Measurements from ENCODE around the gene PHIP. TPM values are rescaled to one million over a fixed set of nuclear protein-coding genes. Genes with fewer than 3 reads are reported as not detected.

Gene PHIP
- total RNA-seq, 1 experiment from 2014 or later = 22.6 TPM

DNA sequence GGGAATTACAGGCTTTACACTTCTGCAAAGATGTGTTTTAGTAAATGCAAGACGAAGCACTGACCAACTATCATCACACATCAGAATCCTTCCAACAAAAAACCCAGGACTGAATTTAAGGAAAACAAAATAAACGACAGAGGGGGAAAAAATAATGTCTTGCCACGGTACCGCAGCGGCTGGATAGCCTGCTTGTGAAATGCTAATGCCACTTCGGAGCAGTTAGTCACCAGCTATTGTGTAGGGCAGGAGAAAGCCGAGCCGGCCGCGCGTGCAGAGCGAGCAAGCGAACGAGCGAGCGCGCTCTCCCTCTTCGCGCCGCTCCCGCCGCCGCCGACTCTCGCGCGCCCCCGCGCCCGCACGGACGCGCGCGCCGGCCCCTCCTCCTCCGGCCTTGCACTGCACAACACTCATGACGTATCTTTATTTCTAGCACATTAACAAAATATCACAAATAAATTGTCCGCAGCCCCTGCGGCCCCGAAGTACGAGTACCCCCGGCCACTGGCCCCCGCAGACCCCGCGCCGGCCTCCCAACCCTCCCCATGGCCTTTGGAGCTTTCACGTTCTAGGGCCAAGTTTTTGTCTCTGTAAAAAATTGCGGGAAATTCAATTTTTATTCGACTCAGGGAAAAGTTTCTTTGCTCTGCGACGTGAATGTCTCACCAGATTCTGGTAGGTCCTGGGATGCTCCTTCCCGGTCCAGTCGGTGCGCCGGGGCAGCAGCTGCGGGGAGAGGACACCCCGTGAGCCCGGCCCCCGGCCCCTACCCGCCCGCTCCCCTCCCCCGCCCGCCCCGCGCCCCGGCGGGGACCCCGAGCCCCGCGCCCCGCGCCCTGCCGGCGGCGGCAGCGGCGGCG lies 1.0 kb downstream of the PHIP start:
- POLR2A ChIA-PET = interaction anchor here (1.1 kb wide), 1 partner anchor 124 kb away, joined by 3 read pairs; no protein-coding TSS in a partner anchor

More for the DNA sequence above, 1.0 kb downstream of the PHIP start:
- ATAC-seq (peak; percentile 65), DNase-seq (ENCODE audit: low read depth, low spot score) (peak; percentile 69)
- ChIA-PET RAD21 (ENCODE audit: low non-redundant PET in 1 of 2, low total read pairs in 2 of 2, uncharacterized antibody in 2 of 2, unreplicated experiment in 2 of 2) (no interaction called here), CTCF (no interaction called here)
- Histone ChIP-seq H3K79me2 (ENCODE audit: insufficient read depth, low read length) (peaks cover 49% of the 10 kb centered on the region), H3K27me3 (ENCODE audit: insufficient read depth, low read length) (no peaks in the 10 kb centered on the region), H3K36me3 (ENCODE audit: control insufficient read depth in 1 of 2, insufficient read depth in 2 of 2, low read length in 2 of 2) (no peaks in the 10 kb centered on the region), H4K20me1 (ENCODE audit: insufficient read depth) (no peaks in the 10 kb centered on the region), H2AFZ (ENCODE audit: low read depth, low read length, poor library complexity, severe bottlenecking) (no peak overlapping the region), H3K9me2 (ENCODE audit: insufficient read depth) (no peaks in the 10 kb centered on the region), H3K9me3 (ENCODE audit: control insufficient read depth in 1 of 2, insufficient read depth in 1 of 2, low read depth in 1 of 2, low read length in 2 of 2) (no peaks in the 10 kb centered on the region), H3K4me3 (replicated peaks in 1 of 2; ENCODE audit: low read depth in 1 of 2, low read length in 2 of 2) (peak overlapping the region; percentile 72 to 74), H3K9ac (ENCODE audit: low read length) (peak overlapping the region; percentile 72), H3K4me1 (ENCODE audit: control insufficient read depth in 1 of 2, insufficient read depth in 2 of 2, low read length in 2 of 2) (peaks cover 4 to 18% of the 10 kb centered on the region in 2 experiments; a peak in 3 of 4 replicates), H3K4me2 (ENCODE audit: low read length) (peak overlapping the region; percentile 82), H3K27ac (ENCODE audit: low read depth, low read length) (peak overlapping the region; percentile 56)
- no peak for TF ChIP-seq CBX3 (IDR thresholded peaks at IDR 0.05; ENCODE audit: low read depth)
- TF ChIP-seq CEBPB (IDR thresholded peaks at IDR 0.05; ENCODE audit: low read depth) = no peak
- peak; percentile 51 for TF ChIP-seq POLR2AphosphoS5 (IDR thresholded peaks at IDR 0.05; ENCODE audit: low read depth, low read length)
- no peak for TF ChIP-seq TCF7L2 (IDR thresholded peaks at IDR 0.05; ENCODE audit: borderline replicate concordance, extremely low read depth, insufficient read depth, insufficient read length)
- no peak for TF ChIP-seq EZH2phosphoT487 (IDR thresholded peaks at IDR 0.05; ENCODE audit: borderline replicate concordance)
- TF ChIP-seq SIN3A (IDR thresholded peaks at IDR 0.05; ENCODE audit: low read depth) = 0 out of 2 replicates have a peak, but pooled peaks have one; percentile 34
- TF ChIP-seq, protein P1, sequence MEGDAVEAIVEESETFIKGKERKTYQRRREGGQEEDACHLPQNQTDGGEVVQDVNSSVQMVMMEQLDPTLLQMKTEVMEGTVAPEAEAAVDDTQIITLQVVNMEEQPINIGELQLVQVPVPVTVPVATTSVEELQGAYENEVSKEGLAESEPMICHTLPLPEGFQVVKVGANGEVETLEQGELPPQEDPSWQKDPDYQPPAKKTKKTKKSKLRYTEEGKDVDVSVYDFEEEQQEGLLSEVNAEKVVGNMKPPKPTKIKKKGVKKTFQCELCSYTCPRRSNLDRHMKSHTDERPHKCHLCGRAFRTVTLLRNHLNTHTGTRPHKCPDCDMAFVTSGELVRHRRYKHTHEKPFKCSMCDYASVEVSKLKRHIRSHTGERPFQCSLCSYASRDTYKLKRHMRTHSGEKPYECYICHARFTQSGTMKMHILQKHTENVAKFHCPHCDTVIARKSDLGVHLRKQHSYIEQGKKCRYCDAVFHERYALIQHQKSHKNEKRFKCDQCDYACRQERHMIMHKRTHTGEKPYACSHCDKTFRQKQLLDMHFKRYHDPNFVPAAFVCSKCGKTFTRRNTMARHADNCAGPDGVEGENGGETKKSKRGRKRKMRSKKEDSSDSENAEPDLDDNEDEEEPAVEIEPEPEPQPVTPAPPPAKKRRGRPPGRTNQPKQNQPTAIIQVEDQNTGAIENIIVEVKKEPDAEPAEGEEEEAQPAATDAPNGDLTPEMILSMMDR (IDR thresholded peaks at IDR 0.05 in 2 of 3, conservative IDR thresholded peaks at IDR 0.05 in 1 of 3; ENCODE audit: borderline replicate concordance in 1 of 3, insufficient read depth in 1 of 3, low read depth in 2 of 3, low read length in 2 of 3) = no peak
- no peak for TF ChIP-seq RAD21 (IDR thresholded peaks at IDR 0.05; ENCODE audit: low read depth)
- BruUV-seq (replicated peaks) = no TSS peak
- intact Hi-C loops (cut with micrococcal nuclease) = no loop called here

Data from HCT116 (cell line).